ENCODE data around the gene KANSL3. TPM values are rescaled to one million over a fixed set of nuclear protein-coding genes. Genes with fewer than 3 reads are reported as not detected.
A peak's percentile ranks its signal among the peaks of the same experiment; 100 is the strongest.
"Not testable (repeated sequence)": the region's sequence is repeated elsewhere in the genome, so short reads cannot be mapped to it uniquely, and the experiment has no call there.

Gene KANSL3
- total RNA-seq, 1 experiment from 2014 or later = 32.7 TPM

GRCh38 chr2:96558485-96558884, 79.6 kb downstream of the KANSL3 start:
- no peak for DNase-seq (ENCODE audit: low spot score)

DNA sequence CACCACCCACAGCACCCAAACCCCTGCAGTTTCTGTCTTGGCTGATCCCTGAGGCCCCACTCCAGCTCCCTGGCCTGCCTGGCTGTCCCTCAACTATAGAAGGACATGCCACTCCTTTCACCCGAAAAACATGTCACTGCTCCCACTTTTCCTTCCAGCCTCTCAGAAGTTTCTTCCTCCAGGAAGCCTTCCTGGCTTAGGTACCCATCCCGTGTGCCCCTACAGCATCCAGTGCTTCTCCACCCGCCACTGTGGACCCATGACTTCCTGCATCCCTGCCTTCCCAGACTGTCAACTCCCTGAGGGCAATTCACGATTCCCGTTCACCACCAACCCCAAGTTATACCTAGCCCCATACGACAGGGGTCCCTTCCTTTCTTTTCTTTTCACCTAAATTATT, 80.1 kb downstream of the KANSL3 start:
- DNase-seq (ENCODE audit: low spot score) = no peak

- DNase-seq (ENCODE audit: low spot score) = not testable (repeated sequence)
These were observed 80.7 kb downstream of the KANSL3 start for GRCh38 chr2:96557421-96557820.

DNA sequence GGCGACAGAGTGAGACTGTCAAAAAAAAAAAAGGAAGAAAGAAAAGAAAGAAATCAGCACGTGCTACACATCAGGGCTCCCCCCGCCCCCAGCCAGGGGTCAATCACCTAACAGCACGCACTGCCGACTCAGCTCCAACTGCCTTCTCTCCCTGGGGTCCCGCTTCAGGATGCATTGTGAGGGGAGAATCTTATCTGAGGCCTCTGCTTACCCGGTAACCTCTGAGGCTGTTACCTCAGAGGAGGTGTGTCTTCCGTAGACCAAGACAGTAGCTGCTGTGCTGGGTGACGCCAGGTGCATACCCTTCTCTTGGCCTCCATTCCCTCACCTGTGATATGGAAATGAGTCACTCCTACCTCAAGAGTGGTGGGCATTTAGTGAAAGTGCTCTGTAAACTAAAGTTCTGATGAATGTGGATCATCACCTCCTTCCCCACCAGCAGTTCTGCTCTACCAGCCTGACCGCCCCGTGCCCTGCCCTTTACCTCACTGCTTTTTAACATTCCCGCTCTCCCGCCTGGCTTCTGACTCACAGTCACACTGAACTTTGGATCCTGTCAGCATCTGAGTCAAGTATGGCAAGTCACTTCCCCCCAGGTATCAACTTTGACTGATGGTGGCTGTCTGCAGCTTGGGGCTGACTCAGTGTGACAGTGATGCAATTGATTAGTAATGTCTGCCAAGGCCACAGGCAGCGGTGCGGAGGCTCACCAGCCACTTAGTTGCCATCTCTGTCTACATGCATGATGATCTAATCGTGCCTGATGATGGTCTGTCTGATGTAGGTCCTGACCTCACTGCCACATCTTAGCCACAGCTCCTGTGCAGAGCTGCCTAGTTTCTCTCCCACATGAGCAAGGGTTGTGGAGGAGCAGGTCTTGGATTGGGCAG, 81.4 kb downstream of the KANSL3 start:
- peak; percentile 98 for DNase-seq (ENCODE audit: low spot score)

DNA sequence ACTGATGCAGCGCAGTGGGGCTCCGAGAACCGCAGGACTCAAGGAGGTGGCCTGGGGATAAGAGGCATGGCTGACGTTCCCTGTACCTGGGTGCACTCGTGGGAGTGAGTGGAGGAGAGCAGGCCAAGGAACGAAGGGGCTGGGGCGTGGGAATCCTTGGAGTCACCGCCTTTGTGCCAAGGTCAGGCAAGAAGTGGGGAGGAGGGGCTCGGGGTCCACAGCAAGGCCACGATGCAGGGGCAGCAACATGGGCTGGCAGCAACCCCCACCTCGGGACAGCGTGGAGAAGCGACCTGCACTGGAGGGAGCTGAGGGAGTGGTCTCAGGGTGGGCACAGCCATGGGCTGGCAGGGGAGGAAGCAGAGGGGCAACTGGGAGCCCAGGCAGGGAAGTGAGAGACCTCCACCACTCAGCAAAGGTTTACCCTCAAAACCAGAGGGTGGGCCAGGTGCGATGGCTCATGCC, 82.9 kb downstream of the KANSL3 start:
- DNase-seq (ENCODE audit: low spot score) = no peak

GRCh38 chr2:96554293-96555145, 83.6 kb downstream of the KANSL3 start:
- DNase-seq (ENCODE audit: low spot score) = peak; percentile 40

DNA sequence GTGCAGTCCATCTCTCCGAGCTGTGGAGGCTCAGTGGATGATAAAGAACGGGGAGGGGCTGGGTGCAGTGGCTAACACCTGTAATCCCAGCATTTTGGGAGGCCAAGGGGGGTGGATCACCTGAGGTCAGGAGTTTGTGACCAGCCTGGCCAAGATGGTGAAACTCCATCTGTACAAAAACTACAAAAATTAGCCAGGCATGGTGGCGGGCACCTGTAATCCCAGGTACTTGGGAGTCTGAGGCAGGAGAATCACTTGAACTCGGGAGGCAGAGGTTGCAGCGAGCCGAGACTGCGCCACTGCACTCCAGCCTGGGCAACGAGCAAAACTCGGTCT, 84.2 kb downstream of the KANSL3 start:
- DNase-seq (ENCODE audit: low spot score) = not testable (repeated sequence)

- DNase-seq (ENCODE audit: low spot score) = no peak
These were observed 84.7 kb downstream of the KANSL3 start for GRCh38 chr2:96553176-96553956.

DNA sequence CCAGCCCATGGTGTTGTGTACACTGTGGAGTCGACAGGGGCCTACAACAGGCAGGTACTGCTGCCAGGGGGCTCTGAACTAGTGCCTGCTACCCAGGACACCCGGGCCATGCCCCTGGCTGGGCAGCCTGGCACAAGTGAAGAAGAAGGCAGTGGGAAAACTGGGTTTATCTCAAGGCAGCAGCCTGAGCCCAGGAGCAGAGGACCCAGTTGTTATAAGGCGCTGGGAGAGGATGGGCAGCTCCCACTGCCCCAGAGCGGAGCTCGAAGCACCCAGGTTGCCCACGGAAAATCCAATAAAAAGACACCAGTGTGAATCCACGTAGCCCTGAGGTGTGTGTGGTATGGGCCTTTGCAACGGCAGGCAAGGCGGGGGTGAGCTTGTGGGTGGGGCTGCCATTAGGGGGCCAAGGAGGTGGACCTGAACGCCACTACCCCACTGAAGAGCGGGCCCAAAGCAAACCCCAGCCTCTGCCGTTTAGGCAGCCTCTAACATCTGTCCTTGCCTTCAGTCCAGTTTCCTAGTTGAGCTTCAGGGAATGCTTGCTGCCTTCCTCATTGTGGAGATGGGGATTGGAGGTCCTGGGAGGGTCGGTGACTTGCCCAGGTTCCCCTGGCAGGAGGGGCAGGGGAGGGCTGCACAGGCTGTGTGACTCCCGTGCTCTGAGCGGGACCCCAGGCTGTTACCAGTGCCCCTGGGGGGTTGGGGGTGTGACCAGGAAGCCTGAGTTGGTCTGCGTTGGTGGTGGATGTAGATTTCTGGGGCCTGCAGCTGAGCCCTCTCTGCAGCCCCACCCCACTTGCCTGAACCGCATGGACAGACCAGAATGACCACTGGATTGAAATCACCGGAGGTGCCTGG, 85.6 kb downstream of the KANSL3 start:
- no peak for DNase-seq (ENCODE audit: low spot score)

GRCh38 chr2:96551605-96552314, 86.4 kb downstream of the KANSL3 start:
- no peak for DNase-seq (ENCODE audit: low spot score)

- DNase-seq (ENCODE audit: low spot score) = no peak
These were observed 87.1 kb downstream of the KANSL3 start for GRCh38 chr2:96550787-96551604.

DNA sequence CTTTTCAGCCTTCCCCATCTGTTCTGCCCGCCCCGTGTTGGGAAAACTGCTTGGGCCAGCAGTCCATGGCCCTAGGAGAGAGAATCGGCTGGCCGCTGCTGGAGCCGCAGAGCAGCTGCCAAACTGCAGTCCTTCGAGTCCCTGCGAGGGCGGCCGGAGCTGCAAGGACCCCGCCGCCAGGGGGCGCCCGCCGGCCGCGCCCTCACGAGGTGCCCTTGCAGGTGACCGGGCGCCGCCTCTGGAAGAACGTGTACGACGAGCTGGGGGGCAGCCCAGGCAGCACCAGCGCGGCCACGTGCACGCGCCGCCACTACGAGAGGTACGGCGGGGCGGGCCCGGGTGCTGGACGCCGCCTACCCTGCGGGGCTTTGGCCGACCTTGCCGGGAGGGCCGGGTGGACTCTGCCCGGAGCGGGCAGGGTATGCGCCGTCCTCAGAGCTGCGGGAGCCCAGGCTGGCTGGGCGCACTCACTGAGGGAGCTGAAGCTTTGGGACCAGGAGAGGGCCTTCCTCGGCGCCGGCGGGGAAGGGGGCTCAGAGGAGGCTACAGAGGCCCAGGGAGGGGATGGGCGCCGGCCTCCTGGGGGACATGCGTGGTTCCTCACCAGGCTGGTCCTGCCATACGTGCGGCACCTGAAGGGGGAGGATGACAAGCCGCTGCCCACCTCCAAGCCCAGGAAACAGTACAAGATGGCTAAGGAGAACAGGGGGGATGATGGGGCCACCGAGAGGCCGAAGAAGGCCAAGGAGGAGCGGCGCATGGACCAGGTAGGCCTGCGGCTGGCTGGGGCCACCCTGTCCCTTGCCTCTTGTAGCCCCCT, 87.9 kb downstream of the KANSL3 start:
- no peak for DNase-seq (ENCODE audit: low spot score)

- DNase-seq (ENCODE audit: low spot score) = no peak
These were observed 88.7 kb downstream of the KANSL3 start for GRCh38 chr2:96549466-96549785.

- no peak for DNase-seq (ENCODE audit: low spot score)
These were observed 89.3 kb downstream of the KANSL3 start for GRCh38 chr2:96548558-96549465.

GRCh38 chr2:96547731-96548171, 90.4 kb downstream of the KANSL3 start:
- DNase-seq (ENCODE audit: low spot score) = no peak

- no peak for DNase-seq (ENCODE audit: low spot score)
These were observed 90.9 kb downstream of the KANSL3 start for GRCh38 chr2:96547203-96547641.

GRCh38 chr2:96546797-96547196, 91.3 kb downstream of the KANSL3 start:
- DNase-seq (ENCODE audit: low spot score) = no peak
